NOMO-1 treated with dmso at 0.1 percent for 144 hours (cell line): Measurements from ENCODE around the gene PSMD2.

Experiments used
- DNase-seq: peaks from one replicate; lab custom pipeline; 2025; ENCODE audit not compliant: unreplicated experiment; lab: John Stamatoyannopoulos, UW

The PSMD2 gene

DNA sequence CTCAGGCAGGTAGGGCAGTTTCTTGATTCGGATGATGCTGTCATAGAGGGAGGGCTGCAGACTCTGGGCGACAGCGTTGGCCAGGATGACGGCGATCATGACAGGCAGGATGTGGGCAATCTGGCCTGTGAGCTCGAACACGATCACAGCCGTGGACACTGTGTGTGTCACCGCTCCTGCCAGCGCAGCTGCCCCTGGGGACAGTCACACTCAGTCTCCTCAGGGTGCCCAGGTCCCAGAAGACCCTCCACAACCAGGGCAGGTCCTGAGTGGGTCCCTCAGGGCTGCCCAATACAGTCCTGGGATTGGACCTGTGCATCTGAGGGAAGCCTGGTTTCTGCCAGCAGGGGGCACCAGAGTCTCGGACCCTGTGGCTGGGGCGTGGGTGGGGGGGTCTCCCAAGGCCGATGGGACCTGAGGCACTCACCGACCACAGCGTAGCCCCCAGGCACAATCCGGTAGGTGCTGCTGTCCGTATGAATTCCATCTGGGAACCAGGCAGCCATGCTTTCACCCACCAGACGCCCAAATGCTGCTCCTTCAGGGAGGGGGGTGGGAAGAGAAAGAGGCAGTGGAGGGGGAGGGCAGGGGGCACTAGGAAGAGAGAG is 55.2 kb downstream of the PSMD2 start:
- DNase-seq: no peak

GRCh38 chr3:184354754-184355153 is 55.7 kb downstream of the PSMD2 start:
- DNase-seq: no peak

DNA sequence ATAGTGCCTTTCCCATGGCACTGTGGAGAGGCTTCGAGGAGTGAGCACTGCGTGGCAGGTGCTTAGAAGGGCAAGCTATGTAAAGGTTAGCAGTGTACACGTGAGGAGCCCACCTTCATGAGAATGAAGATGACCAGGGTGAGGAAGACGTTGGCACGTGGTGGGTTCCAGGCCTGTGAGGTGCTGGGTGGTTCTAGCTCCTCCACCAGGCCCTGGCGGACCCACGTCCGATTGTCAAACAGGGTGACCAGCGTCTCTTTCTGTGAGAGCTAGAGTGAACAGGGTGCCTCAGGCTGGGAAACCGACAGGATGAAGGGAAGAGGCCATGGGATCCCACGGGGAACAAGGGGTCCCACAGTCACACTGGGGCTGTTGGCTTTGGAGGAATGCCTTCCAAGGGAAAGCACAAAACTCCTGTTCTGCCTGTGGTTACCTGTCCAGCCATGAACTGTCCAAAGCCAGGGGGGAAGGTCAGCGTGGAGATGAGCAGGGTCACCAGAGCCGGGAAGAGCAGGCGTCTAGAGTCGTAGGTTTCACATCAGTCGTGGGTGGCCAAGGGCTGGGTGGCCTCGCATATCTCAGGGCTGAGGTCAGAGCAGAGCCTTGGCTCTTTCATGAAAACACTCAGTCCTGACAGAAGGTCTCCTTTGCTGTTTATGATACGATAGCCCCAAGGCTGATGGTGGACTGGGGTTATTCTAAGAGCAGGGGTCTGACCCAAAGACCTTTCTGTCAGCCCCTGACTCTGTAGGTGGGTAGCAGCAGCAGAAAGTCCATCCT is 56.4 kb downstream of the PSMD2 start:
- DNase-seq: no peak

DNA sequence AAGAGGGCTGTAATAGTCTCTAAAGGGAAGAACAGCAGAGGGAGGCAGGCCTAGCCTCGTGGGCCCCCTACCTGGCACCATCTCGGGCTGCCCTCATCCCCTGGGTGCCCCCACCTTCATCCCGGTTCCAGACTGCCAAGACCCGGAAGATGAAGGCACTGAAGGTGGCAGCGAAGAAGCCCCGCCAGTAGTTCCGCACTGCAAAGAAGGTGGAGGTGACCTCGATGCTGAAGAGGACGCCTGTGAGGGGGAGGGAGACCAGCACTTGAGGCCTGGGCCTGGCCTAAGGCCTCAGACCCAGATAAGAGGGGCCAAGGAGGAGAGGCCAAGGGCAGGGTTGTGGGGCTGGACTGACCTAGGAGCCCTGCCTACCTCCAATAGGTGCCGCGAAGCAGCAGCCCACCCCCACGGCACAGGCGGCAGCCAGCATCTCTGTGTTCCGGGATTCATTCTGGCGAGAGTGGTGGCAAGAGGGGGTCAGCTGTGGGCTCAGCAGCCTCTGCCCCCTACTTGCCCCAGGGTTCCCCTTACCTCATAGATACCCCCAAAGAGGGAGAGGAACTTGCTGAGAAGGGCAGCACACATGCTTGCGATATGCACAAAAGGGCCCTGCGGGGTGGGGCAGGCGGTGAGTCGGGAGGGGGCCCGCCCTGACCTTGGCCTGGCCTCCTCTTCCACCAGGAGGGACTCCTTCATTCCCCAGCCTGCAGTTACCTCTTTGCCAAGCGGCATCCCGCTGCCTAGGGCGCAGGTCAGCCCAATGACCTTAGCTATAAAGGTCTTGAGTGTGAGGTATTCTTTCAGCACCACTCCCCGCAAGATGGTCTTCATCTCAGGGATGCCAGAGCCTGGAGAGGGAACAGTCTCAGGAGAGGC is 58.4 kb downstream of the PSMD2 start:
- no peak for DNase-seq

DNA sequence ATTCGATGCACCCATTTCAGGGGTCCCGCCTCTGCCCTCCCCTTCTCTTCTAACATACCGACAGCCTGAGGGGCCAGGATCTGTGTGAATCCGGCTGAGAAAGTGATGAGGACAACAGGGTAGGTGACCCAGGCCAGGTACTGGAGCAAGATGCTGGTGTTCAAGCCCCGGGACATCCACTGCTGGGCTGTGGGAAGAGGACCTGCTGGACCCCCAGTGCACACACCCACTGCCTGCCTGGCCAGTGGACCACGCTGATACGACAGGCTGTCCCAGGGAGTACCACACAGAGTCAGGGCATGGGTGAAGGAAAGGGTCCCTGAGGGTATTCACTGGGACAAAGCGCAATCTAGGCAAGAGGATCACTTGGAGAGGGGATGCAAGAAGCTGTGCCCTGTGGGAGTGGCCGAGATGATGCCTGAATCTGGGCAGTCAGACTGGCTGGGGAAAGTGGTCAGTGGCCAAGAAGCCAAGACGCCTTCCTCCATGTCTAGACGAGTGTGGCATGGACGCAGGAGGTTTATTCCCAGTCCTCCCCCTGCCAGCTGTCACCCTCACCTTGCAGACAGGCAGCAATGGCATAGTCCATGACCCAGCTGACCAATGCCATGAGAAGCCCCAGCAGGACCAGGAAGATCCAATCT is 59.2 kb downstream of the PSMD2 start:
- no peak for DNase-seq
